Brain microvascular endothelial cell (primary cell): ENCODE data around the gene SOX5.

Source experiments
- DNase-seq: peaks from one replicate; pipeline ENCODE4 v3.0.0-alpha.2; 2020
- H3K27ac ChIP-seq: fragments of 250-450 bp; sonication (Bioruptor Pico); 2 replicates; pipeline ENCODE4 v1.5.1; 2020; ENCODE audit warnings: mild to moderate bottlenecking, moderate library complexity
- H3K27me3 ChIP-seq: fragments of 250-450 bp; sonication (Bioruptor Pico); replicated peaks from 2 replicates; pipeline ENCODE4 v1.5.1; 2020; ENCODE audit warnings: mild to moderate bottlenecking
- H3K36me3 ChIP-seq: fragments of 250-450 bp; sonication (Bioruptor Pico); replicated peaks from 2 replicates; pipeline ENCODE4 v1.5.1; 2020; ENCODE audit warnings: mild to moderate bottlenecking
- H3K4me3 ChIP-seq: 2 replicates; pipeline ENCODE4 v1.5.1; 2011; ENCODE audit warnings: low read depth, mild to moderate bottlenecking, control low read depth, low read length, moderate library complexity
- in situ Hi-C: cut with HindIII; loops from 2 replicates; pipeline ENCODE4 v1.10.0; 2017; ENCODE audit warnings: low sequenced_read_pairs, low pct_ligation_motif_present
- TF ChIP-seq, protein P1 (sequence below): IDR thresholded peaks from 2 replicates; pipeline ENCODE4 v1.5.1; 2011; ENCODE audit warnings: low read depth, mild to moderate bottlenecking, moderate library complexity, low read length, control low read depth, inconsistent platforms; ENCODE audit errors: missing control alignments

SOX5 gene

DNA sequence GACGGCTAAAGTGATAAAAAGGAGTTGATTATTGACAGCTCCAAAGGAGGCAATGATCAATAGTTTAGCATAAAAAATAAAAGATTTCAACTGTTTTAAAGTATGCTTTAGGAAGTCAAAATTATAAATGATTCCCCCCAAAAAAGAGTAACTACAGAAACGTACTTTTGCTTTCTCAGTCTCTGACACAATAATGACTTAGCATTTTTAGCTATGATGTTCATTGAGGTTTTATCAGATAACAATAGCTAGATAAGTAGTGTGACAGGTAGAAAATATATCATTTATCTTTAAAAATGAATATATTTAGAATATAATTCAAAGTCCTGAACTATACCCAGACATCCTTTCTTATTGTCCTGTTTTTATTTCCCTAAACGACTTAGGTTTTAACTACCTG lies 352.9 kb downstream of the SOX5 start:
- H3K27me3 ChIP-seq: no peaks in the 10 kb centered on the region
- TF ChIP-seq, protein P1, sequence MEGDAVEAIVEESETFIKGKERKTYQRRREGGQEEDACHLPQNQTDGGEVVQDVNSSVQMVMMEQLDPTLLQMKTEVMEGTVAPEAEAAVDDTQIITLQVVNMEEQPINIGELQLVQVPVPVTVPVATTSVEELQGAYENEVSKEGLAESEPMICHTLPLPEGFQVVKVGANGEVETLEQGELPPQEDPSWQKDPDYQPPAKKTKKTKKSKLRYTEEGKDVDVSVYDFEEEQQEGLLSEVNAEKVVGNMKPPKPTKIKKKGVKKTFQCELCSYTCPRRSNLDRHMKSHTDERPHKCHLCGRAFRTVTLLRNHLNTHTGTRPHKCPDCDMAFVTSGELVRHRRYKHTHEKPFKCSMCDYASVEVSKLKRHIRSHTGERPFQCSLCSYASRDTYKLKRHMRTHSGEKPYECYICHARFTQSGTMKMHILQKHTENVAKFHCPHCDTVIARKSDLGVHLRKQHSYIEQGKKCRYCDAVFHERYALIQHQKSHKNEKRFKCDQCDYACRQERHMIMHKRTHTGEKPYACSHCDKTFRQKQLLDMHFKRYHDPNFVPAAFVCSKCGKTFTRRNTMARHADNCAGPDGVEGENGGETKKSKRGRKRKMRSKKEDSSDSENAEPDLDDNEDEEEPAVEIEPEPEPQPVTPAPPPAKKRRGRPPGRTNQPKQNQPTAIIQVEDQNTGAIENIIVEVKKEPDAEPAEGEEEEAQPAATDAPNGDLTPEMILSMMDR: no peak
- no peak overlapping the region for H3K27ac ChIP-seq
- DNase-seq: no peak
- in situ Hi-C loops: no loop called here
- no peak overlapping the region for H3K4me3 ChIP-seq
- no peaks in the 10 kb centered on the region for H3K36me3 ChIP-seq

DNA sequence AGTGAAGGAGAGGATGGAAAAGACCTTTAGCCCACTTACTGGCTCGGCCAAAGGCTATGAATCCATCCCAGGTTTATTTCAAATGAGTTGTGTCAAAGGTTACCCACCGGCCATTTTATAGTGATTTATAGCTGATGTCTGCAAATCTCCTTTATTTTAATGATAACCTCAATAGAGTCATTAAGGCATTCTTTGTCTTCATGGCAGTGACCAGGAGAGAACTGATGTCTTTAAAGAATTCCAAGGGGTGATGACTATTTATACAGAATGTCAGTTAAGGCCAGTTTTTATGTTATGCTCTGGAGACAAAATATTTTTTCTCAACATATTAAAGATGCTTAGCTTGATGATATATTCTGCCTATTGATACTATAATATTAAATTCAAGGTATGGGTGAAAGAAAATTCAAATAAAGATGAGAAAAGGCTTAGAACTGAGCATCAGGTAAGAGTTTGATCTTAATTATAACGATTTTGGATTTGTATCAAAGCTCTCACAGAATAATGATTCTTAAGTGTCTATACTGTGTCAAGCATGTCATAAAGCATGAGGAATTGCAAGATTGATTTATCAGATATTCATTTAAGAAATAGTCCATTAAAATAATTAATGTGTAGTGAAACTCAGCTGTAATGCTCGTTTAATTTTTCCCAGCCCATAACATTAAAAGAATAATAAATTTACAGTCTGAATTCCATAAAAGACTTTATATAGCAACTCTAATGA lies 361.5 kb downstream of the SOX5 start:
- H3K36me3 ChIP-seq: no peaks in the 10 kb centered on the region
- in situ Hi-C loops: no loop called here
- TF ChIP-seq, protein P1: no peak
- DNase-seq: no peak
- H3K4me3 ChIP-seq: no peak overlapping the region
- no peak overlapping the region for H3K27ac ChIP-seq
- H3K27me3 ChIP-seq: no peaks in the 10 kb centered on the region

DNA sequence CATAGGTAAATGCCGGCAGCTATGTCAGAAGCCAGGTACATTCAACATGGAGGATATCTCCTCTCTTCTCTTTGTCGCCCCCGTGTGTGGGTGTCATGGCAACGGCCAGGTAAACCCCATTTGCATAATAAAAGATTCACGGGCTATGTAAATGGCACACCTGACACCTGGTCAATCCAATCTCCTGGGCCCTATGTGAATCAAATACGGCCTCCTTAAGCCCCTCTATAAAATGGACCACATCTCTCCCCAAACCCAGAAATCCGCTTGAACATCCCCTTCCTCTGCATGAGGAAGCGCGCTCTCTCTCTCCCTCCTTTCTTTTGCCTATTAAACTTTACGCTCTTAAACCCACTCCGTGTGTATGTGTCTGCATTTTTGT lies 363.7 kb downstream of the SOX5 start:
- H3K27me3 ChIP-seq: no peaks in the 10 kb centered on the region
- TF ChIP-seq, protein P1: no peak
- H3K27ac ChIP-seq: no peak overlapping the region
- no peak for DNase-seq
- in situ Hi-C loops: no loop called here
- no peak overlapping the region for H3K4me3 ChIP-seq
- no peaks in the 10 kb centered on the region for H3K36me3 ChIP-seq

DNA sequence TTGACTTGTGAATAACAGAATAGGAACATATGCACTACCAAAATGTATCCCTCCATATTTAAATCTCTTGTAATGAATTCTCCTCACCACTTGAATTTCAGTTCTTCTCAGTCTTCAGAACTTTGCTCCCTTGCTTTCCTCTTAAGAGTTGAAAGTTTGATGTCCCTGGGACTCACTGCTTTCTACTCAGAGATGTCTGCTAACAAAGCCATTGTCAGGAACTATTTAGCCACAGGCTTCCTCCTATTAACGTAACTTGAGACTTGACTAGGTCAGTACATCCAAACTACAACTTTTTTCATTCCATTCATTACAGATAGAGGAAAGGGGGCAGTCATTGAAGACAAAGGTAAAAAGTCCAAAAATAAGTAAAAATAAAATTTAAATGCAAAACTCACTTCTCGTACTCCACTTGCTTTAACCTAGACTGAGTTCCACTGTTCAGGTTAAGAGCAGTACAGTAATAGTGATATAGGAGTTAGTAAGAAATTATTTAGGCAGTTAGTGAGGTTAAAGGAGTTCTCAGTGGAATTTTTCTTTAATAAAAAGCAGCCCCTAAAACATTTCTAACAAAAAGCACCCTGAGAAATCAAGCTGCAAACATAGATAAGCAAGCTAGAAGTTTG lies 364.2 kb downstream of the SOX5 start:
- no peaks in the 10 kb centered on the region for H3K36me3 ChIP-seq
- no peak overlapping the region for H3K27ac ChIP-seq
- H3K4me3 ChIP-seq: no peak overlapping the region
- TF ChIP-seq, protein P1: no peak
- in situ Hi-C loops: no loop called here
- no peaks in the 10 kb centered on the region for H3K27me3 ChIP-seq
- no peak for DNase-seq

DNA sequence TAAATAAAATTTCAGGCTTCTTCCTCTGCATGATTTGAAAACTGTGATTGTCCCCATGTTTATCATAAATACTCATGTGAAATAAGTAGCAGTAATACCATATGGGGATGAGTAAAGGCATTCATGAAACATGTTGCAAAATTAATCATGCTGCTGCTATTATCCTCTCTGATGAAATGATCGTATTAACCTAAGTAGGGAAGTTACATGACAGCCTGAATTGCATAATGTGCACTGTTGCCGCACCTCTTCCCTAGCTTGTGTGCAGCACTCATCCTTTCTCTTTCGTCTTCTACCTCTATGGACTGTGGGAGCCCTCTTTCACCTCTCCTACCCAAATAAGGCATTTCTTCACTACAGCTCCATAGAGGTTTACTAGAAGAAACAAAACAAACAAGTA lies 367.6 kb downstream of the SOX5 start:
- Histone ChIP-seq H3K27me3 (no peaks in the 10 kb centered on the region), H3K27ac (no peak overlapping the region), H3K36me3 (no peaks in the 10 kb centered on the region), H3K4me3 (no peak overlapping the region)
- DNase-seq: no peak
- TF ChIP-seq, protein P1: no peak
- in situ Hi-C loops: no loop called here
